Measurements from ENCODE around the gene MRAP2.
A peak's percentile ranks its signal among the peaks of the same experiment; 100 is the strongest.

The MRAP2 gene

GRCh38 chr6:84016029-84016428 is 17.5 kb upstream of the MRAP2 start:
- Histone ChIP-seq H3K79me2 (ENCODE audit: control insufficient read depth, insufficient read depth, low read length, poor library complexity) (no peaks in the 10 kb centered on the region), H3K4me3 (ENCODE audit: low read depth, low read length) (no peak overlapping the region), H3K23ac (ENCODE audit: low read length) (no peak overlapping the region), H4K12ac (ENCODE audit: low read depth, low read length) (no peak overlapping the region), H3K79me1 (ENCODE audit: low read length) (no peaks in the 10 kb centered on the region), H2AK5ac (ENCODE audit: low read length) (no peak overlapping the region), H3K4me1 (ENCODE audit: control insufficient read depth in 1 of 2, insufficient read depth in 2 of 2, low read length in 2 of 2) (no peaks in the 10 kb centered on the region), H3K36me3 (ENCODE audit: control insufficient read depth in 1 of 2, insufficient read depth in 2 of 2, low read length in 2 of 2) (no peaks in the 10 kb centered on the region), H3K18ac (ENCODE audit: low read length) (no peak overlapping the region), H3K14ac (ENCODE audit: low read length) (no peak overlapping the region), H2BK5ac (ENCODE audit: low read depth, low read length, poor library complexity) (no peak overlapping the region), H3K9ac (ENCODE audit: low read length) (no peak overlapping the region), H3K9me3 (ENCODE audit: insufficient read depth, low read depth, low read length) (no peaks in the 10 kb centered on the region), H3K27me3 (ENCODE audit: insufficient read depth, low read length) (no peaks in the 10 kb centered on the region), H2BK120ac (ENCODE audit: insufficient read depth, low read length, poor library complexity) (no peak overlapping the region), H3K4me2 (ENCODE audit: low read length) (no peak overlapping the region), H3K27ac (ENCODE audit: low read depth, low read length) (no peak overlapping the region), H4K91ac (ENCODE audit: low read depth, low read length) (no peak overlapping the region), H2BK12ac (ENCODE audit: low read length) (no peak overlapping the region), H2AFZ (ENCODE audit: insufficient read depth, low read length, poor library complexity) (no peak overlapping the region), H4K8ac (ENCODE audit: low read depth, low read length) (no peak overlapping the region), H3K4ac (ENCODE audit: low read depth, low read length) (no peak overlapping the region)
- DNase-seq: no peak
- WGBS (ENCODE audit: extremely low coverage, insufficient coverage, insufficient read length): no CpG with 5 or more reads among the region's 1 CpG

GRCh38 chr6:84017709-84018452 is 15.7 kb upstream of the MRAP2 start:
- no peaks in the 10 kb centered on the region for H3K36me3 ChIP-seq (ENCODE audit: control insufficient read depth in 1 of 2, insufficient read depth in 2 of 2, low read length in 2 of 2)
- H3K27me3 ChIP-seq (ENCODE audit: insufficient read depth, low read length): no peaks in the 10 kb centered on the region
- H2AFZ ChIP-seq (ENCODE audit: insufficient read depth, low read length, poor library complexity): no peak overlapping the region
- H3K79me2 ChIP-seq (ENCODE audit: control insufficient read depth, insufficient read depth, low read length, poor library complexity): no peaks in the 10 kb centered on the region
- no peak overlapping the region for H3K4me2 ChIP-seq (ENCODE audit: low read length)
- DNase-seq: peak in 1 of 2 donors; percentile 19
- no peak overlapping the region for H3K4me3 ChIP-seq (ENCODE audit: low read depth, low read length)
- no peak overlapping the region for H3K18ac ChIP-seq (ENCODE audit: low read length)
- H3K4me1 ChIP-seq (ENCODE audit: control insufficient read depth in 1 of 2, insufficient read depth in 2 of 2, low read length in 2 of 2): no peaks in the 10 kb centered on the region
- H2BK12ac ChIP-seq (ENCODE audit: low read length): no peak overlapping the region
- no peak overlapping the region for H2BK120ac ChIP-seq (ENCODE audit: insufficient read depth, low read length, poor library complexity)
- H4K8ac ChIP-seq (ENCODE audit: low read depth, low read length): no peak overlapping the region
- H3K14ac ChIP-seq (ENCODE audit: low read length): no peak overlapping the region
- no CpG with 5 or more reads among the region's 1 CpG for WGBS (ENCODE audit: extremely low coverage, insufficient coverage, insufficient read length)
- no peak overlapping the region for H3K27ac ChIP-seq (ENCODE audit: low read depth, low read length)
- no peak overlapping the region for H4K12ac ChIP-seq (ENCODE audit: low read depth, low read length)
- no peak overlapping the region for H2AK5ac ChIP-seq (ENCODE audit: low read length)
- no peak overlapping the region for H4K91ac ChIP-seq (ENCODE audit: low read depth, low read length)
- no peaks in the 10 kb centered on the region for H3K79me1 ChIP-seq (ENCODE audit: low read length)
- no peak overlapping the region for H3K23ac ChIP-seq (ENCODE audit: low read length)
- no peaks in the 10 kb centered on the region for H3K9me3 ChIP-seq (ENCODE audit: insufficient read depth, low read depth, low read length)
- no peak overlapping the region for H3K4ac ChIP-seq (ENCODE audit: low read depth, low read length)
- no peak overlapping the region for H3K9ac ChIP-seq (ENCODE audit: low read length)
- H2BK5ac ChIP-seq (ENCODE audit: low read depth, low read length, poor library complexity): no peak overlapping the region

- Histone ChIP-seq H3K9ac (ENCODE audit: low read length) (no peak overlapping the region), H2AK5ac (ENCODE audit: low read length) (no peak overlapping the region), H3K79me2 (ENCODE audit: control insufficient read depth, insufficient read depth, low read length, poor library complexity) (no peaks in the 10 kb centered on the region), H2BK12ac (ENCODE audit: low read length) (no peak overlapping the region), H2BK120ac (ENCODE audit: insufficient read depth, low read length, poor library complexity) (no peak overlapping the region), H3K4me1 (ENCODE audit: control insufficient read depth in 1 of 2, insufficient read depth in 2 of 2, low read length in 2 of 2) (no peaks in the 10 kb centered on the region), H2BK5ac (ENCODE audit: low read depth, low read length, poor library complexity) (no peak overlapping the region), H3K79me1 (ENCODE audit: low read length) (no peaks in the 10 kb centered on the region), H3K14ac (ENCODE audit: low read length) (no peak overlapping the region), H4K12ac (ENCODE audit: low read depth, low read length) (no peak overlapping the region), H3K4me3 (ENCODE audit: low read depth, low read length) (no peak overlapping the region), H3K27ac (ENCODE audit: low read depth, low read length) (no peak overlapping the region), H2AFZ (ENCODE audit: insufficient read depth, low read length, poor library complexity) (no peak overlapping the region), H3K4me2 (ENCODE audit: low read length) (no peak overlapping the region), H3K23ac (ENCODE audit: low read length) (no peak overlapping the region), H3K9me3 (ENCODE audit: insufficient read depth, low read depth, low read length) (no peaks in the 10 kb centered on the region), H3K36me3 (ENCODE audit: control insufficient read depth in 1 of 2, insufficient read depth in 2 of 2, low read length in 2 of 2) (no peaks in the 10 kb centered on the region), H3K4ac (ENCODE audit: low read depth, low read length) (no peak overlapping the region), H4K91ac (ENCODE audit: low read depth, low read length) (no peak overlapping the region), H3K27me3 (ENCODE audit: insufficient read depth, low read length) (no peaks in the 10 kb centered on the region), H3K18ac (ENCODE audit: low read length) (no peak overlapping the region), H4K8ac (ENCODE audit: low read depth, low read length) (no peak overlapping the region)
- WGBS (ENCODE audit: extremely low coverage, insufficient coverage, insufficient read length): no CpG with 5 or more reads among the region's 1 CpG
- peak; percentile 25 to 80 for DNase-seq
Measured at GRCh38 chr6:84018453-84019061, 15.0 kb upstream of the MRAP2 start.

GRCh38 chr6:84019141-84019841 is 14.3 kb upstream of the MRAP2 start:
- Histone ChIP-seq H3K79me2 (ENCODE audit: control insufficient read depth, insufficient read depth, low read length, poor library complexity) (no peaks in the 10 kb centered on the region), H4K91ac (ENCODE audit: low read depth, low read length) (no peak overlapping the region), H2BK120ac (ENCODE audit: insufficient read depth, low read length, poor library complexity) (no peak overlapping the region), H3K4me2 (ENCODE audit: low read length) (no peak overlapping the region), H3K27me3 (ENCODE audit: insufficient read depth, low read length) (no peaks in the 10 kb centered on the region), H3K9ac (ENCODE audit: low read length) (no peak overlapping the region), H3K4me1 (ENCODE audit: control insufficient read depth in 1 of 2, insufficient read depth in 2 of 2, low read length in 2 of 2) (no peaks in the 10 kb centered on the region), H3K4ac (ENCODE audit: low read depth, low read length) (no peak overlapping the region), H3K18ac (ENCODE audit: low read length) (no peak overlapping the region), H3K9me3 (ENCODE audit: insufficient read depth, low read depth, low read length) (no peaks in the 10 kb centered on the region), H2BK12ac (ENCODE audit: low read length) (no peak overlapping the region), H3K27ac (ENCODE audit: low read depth, low read length) (no peak overlapping the region), H3K36me3 (ENCODE audit: control insufficient read depth in 1 of 2, insufficient read depth in 2 of 2, low read length in 2 of 2) (no peaks in the 10 kb centered on the region), H2BK5ac (ENCODE audit: low read depth, low read length, poor library complexity) (no peak overlapping the region), H4K12ac (ENCODE audit: low read depth, low read length) (no peak overlapping the region), H3K4me3 (ENCODE audit: low read depth, low read length) (no peak overlapping the region), H4K8ac (ENCODE audit: low read depth, low read length) (no peak overlapping the region), H2AK5ac (ENCODE audit: low read length) (no peak overlapping the region), H3K23ac (ENCODE audit: low read length) (no peak overlapping the region), H2AFZ (ENCODE audit: insufficient read depth, low read length, poor library complexity) (no peak overlapping the region), H3K14ac (ENCODE audit: low read length) (no peak overlapping the region), H3K79me1 (ENCODE audit: low read length) (no peaks in the 10 kb centered on the region)
- WGBS (ENCODE audit: extremely low coverage, insufficient coverage, insufficient read length): no CpG with 5 or more reads among the region's 28 CpGs
- peak; percentile 66 for DNase-seq
